ENCODE data around the gene SEC63. TPM values are rescaled to one million over a fixed set of nuclear protein-coding genes. Genes with fewer than 3 reads are reported as not detected.

SEC63 gene
- total RNA-seq, 2 donors from 2014 or later, result 106 to 116 TPM

DNA sequence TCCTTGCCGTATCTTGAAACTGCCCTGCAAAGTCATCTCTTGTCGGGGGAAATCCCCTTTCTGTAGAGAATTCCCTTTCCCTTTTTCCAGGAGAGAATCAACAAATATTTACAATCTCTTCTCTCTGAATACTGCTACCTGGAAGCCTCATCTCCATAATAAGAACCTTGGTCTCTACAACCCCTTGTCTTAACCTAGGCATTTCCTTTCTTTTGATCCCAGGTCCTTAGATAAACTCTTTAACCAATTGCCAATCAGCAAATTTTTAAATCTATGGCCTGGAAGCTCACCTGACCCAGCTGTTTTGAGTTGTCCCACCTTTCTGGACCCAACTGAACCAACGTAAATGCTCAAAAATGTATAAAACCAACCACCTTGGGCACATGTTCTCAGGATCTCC is 30.6 kb upstream of the SEC63 start:
- H3K27ac Mint-ChIP-seq, result peak overlapping the region in 1 of 2 donors; percentile 45
- peaks cover 0 to 6% of the 10 kb centered on the region in 2 donors for H3K27me3 Mint-ChIP-seq
- ATAC-seq (no peak), DNase-seq (ENCODE audit: low spot score) (no peak)
- H3K9me3 Mint-ChIP-seq, result no peaks in the 10 kb centered on the region
- peaks cover 10 to 12% of the 10 kb centered on the region in 2 donors for H3K4me1 Mint-ChIP-seq (ENCODE audit: low read depth in 2 of 2)
- no peak overlapping the region for H3K4me3 Mint-ChIP-seq
- H3K36me3 Mint-ChIP-seq, result no peaks in the 10 kb centered on the region

DNA sequence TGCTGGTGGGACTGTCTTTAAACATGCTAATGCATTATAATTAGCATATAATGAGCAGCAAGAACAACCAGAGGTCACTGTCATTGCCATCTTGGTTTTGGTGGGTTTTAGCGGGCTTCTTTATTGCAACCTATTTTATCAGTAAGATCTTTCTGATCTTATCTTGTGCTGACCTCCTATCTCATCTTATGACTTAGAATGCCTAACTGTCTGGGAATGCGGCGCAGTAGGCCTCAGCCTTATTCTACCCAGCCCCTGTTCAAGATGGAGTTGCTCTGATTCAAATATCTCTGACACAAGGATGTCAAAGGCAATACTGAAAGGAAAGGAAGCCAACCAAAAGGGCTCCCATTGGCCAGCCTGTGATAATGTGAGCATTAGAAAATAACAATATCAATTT is 29.8 kb upstream of the SEC63 start:
- ATAC-seq (no peak), DNase-seq (ENCODE audit: low spot score) (no peak)
- no peak overlapping the region for H3K27ac Mint-ChIP-seq
- H3K4me3 Mint-ChIP-seq, result no peak overlapping the region
- H3K4me1 Mint-ChIP-seq (ENCODE audit: low read depth in 2 of 2), result peaks cover 10 to 12% of the 10 kb centered on the region in 2 donors
- H3K9me3 Mint-ChIP-seq, result no peaks in the 10 kb centered on the region
- H3K36me3 Mint-ChIP-seq, result no peaks in the 10 kb centered on the region
- H3K27me3 Mint-ChIP-seq, result peaks cover under 1 to 7% of the 10 kb centered on the region in 2 donors

DNA sequence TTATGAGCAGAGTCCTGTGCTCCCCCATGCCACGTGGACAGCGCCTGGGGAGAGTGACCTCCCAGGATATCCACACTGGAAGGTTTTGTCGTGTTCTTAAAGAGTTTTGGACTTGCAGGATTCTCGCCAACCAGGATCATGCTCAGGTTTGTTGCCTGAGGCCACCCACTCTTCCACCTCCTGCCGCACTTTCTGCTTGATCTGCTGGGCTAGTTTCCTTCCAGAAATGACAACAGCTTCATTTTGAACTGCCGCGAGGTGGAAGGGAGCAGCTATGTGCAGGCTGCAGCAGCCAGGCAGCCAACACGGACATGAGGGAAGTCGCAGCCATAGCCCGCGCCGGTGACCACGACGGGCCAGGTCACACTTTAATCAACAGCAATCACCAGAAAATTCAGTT is 27.7 kb upstream of the SEC63 start:
- H3K27ac Mint-ChIP-seq, result no peak overlapping the region
- H3K4me1 Mint-ChIP-seq (ENCODE audit: low read depth in 2 of 2), result peaks cover 1 to 2% of the 10 kb centered on the region in 2 donors
- H3K4me3 Mint-ChIP-seq, result no peak overlapping the region
- H3K36me3 Mint-ChIP-seq, result no peaks in the 10 kb centered on the region
- H3K9me3 Mint-ChIP-seq, result no peaks in the 10 kb centered on the region
- no peak for DNase-seq (ENCODE audit: low spot score)
- ATAC-seq, result no peak
- H3K27me3 Mint-ChIP-seq, result peaks cover 8 to 9% of the 10 kb centered on the region in 2 donors

DNA sequence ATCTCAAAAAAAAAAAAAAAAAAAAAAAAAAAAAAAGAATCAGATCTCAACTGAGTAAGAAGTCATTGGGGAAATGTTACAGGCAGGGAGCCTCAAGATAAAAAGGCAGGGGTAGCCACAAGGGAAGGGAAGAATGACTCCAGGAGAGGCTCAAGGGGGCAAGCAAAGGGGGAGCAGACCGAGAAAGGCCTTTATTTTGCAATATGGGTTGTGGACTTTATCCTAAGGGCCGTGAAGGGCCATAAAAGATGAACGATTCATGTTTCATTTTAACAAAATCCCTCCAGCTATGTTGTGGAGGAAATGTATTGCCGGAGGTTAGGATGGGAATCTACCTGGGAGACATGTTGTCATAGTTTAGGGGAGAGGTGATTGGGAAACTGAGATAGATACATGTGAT is 25.8 kb upstream of the SEC63 start:
- Mint-ChIP-seq H3K4me3 (no peak overlapping the region), H3K36me3 (no peaks in the 10 kb centered on the region), H3K9me3 (no peaks in the 10 kb centered on the region), H3K4me1 (ENCODE audit: low read depth in 2 of 2) (no peaks in the 10 kb centered on the region), H3K27me3 (peaks cover 7 to 9% of the 10 kb centered on the region in 2 donors), H3K27ac (no peak overlapping the region)
- ATAC-seq (no peak), DNase-seq (ENCODE audit: low spot score) (no peak)

DNA sequence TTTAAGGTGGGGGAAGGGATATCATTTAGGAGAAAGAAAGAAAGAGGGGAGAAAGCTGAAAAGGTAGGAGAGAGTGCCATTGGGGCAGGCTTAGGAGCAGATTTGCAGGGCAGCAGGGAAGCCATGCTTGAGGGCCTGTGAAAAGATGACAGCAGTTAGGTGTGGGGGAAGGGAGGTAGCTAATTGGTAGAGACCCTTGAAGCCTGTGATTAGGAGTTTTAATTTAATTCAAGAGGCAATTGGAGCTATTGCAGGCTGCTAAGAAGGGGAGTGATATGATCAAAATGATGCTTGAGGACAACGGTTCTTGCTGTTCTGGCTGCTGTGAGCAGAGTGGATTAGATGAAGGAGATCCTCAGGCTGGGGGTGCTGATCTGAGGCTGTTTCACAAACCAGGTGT is 24.5 kb upstream of the SEC63 start:
- no peak overlapping the region for H3K27ac Mint-ChIP-seq
- H3K4me1 Mint-ChIP-seq (ENCODE audit: low read depth in 2 of 2), result no peaks in the 10 kb centered on the region
- DNase-seq (ENCODE audit: low spot score) (no peak), ATAC-seq (no peak)
- no peak overlapping the region for H3K4me3 Mint-ChIP-seq
- no peaks in the 10 kb centered on the region for H3K36me3 Mint-ChIP-seq
- H3K9me3 Mint-ChIP-seq, result no peaks in the 10 kb centered on the region
- peaks cover 7 to 9% of the 10 kb centered on the region in 2 donors for H3K27me3 Mint-ChIP-seq

DNA sequence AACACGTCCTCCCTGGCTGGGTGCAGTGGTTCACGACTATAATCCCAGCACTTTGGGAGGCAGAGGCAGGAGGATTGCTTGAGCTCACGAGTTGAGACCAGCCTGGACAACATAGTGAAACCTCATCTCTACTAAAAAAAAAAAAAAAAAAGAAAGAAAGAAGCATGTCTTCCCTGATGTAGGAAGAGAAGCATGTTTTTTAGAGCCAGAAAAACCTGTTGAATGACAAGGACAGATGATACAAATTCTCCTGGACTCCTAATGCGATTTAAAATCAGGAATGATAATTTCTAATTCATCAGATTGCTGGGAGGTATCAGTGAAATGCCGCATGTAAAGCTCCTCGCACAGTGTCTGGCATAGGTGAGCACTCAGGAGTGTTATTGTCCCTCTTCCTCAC is 23.7 kb upstream of the SEC63 start:
- ATAC-seq (no peak), DNase-seq (ENCODE audit: low spot score) (no peak)
- H3K27ac Mint-ChIP-seq, result no peak overlapping the region
- no peaks in the 10 kb centered on the region for H3K4me1 Mint-ChIP-seq (ENCODE audit: low read depth in 2 of 2)
- no peaks in the 10 kb centered on the region for H3K36me3 Mint-ChIP-seq
- H3K27me3 Mint-ChIP-seq, result peaks cover 7 to 9% of the 10 kb centered on the region in 2 donors
- no peak overlapping the region for H3K4me3 Mint-ChIP-seq
- no peaks in the 10 kb centered on the region for H3K9me3 Mint-ChIP-seq

DNA sequence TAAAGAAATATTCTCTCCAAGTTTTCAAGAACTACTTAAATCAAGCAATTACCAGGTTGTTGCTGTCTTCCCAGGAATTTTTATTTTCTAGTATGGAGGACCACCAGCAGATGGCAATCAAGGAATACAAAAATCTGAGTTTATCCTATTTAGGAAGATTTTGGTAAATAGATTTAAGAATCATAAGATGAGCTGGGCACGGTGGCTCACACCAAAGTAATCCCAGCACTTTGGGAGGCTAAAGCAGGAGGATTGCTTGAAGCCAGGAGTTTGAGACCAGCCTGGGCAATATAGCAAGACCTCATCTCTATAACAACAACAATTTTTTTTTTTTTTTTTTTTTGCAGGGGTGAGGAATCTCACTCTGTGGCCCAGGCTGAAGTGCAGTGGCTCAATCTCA is 19.3 kb upstream of the SEC63 start:
- ATAC-seq (no peak), DNase-seq (ENCODE audit: low spot score) (no peak)
- H3K9me3 Mint-ChIP-seq, result no peaks in the 10 kb centered on the region
- no peaks in the 10 kb centered on the region for H3K36me3 Mint-ChIP-seq
- peaks cover 13 to 15% of the 10 kb centered on the region in 2 donors for H3K4me1 Mint-ChIP-seq (ENCODE audit: low read depth in 2 of 2)
- H3K27ac Mint-ChIP-seq, result no peak overlapping the region
- peaks cover 2 to 4% of the 10 kb centered on the region in 2 donors for H3K27me3 Mint-ChIP-seq
- H3K4me3 Mint-ChIP-seq, result no peak overlapping the region

DNA sequence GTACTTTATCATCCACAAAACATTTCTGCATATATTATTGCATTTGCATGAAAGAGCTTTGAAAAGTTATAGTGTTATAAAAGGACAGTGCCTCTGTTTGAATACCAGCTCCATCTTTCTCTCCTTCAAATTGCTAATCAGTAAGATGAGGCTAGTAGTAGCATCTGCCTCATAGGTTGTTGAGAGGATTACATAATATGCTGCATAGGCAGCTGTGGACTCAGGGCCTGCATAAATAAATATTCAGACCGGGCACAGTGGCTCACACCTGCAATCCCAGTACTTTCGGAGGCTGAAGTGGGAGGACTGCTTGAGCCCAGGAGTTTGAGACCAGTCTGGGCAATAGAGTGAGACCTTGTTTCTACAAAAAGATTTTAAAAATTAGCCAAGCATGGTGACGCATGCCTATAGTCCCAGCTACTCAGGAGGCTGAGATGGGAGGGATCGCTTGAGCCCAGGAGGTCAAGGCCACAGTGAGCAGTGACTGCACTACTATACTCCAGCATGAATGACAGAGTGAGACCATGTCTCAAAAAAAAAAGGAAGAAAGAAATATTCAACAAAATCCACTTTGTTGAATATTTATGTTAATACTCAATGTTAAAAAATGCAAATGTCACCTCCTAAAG is 18.3 kb upstream of the SEC63 start:
- no peak for ATAC-seq
- H3K9me3 Mint-ChIP-seq, result no peaks in the 10 kb centered on the region
- H3K4me3 Mint-ChIP-seq, result no peak overlapping the region
- no peaks in the 10 kb centered on the region for H3K36me3 Mint-ChIP-seq
- no peak for DNase-seq (ENCODE audit: low spot score)
- H3K4me1 Mint-ChIP-seq (ENCODE audit: low read depth in 2 of 2), result peaks cover 14 to 17% of the 10 kb centered on the region in 2 donors
- H3K27me3 Mint-ChIP-seq, result peaks cover 0 to 2% of the 10 kb centered on the region in 2 donors
- no peak overlapping the region for H3K27ac Mint-ChIP-seq

DNA sequence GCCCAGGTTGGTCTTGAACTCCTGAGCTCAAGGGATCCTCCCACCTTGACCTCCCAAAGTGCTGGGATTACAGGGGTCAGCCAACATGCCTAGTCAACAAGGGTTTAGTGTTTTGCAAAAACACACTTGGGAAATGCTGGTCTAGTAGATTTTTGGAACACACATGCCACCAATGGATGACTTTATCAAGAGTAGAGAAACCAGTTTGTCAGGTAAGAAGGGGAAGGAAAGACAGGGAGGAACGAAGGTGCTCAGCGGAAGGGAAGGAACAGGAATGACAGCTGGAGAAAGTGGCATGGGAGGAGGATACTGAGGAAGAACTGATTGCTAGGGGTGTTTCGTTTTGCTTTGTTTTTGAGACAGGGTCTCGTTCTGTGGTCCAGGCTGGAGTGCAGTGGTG is 15.6 kb upstream of the SEC63 start:
- Mint-ChIP-seq H3K27ac (no peak overlapping the region), H3K9me3 (no peaks in the 10 kb centered on the region), H3K27me3 (peaks cover 0 to 2% of the 10 kb centered on the region in 2 donors), H3K4me1 (ENCODE audit: low read depth in 2 of 2) (peaks cover 14 to 17% of the 10 kb centered on the region in 2 donors), H3K4me3 (no peak overlapping the region), H3K36me3 (no peaks in the 10 kb centered on the region)
- DNase-seq (ENCODE audit: low spot score), result no peak
- ATAC-seq, result no peak

DNA sequence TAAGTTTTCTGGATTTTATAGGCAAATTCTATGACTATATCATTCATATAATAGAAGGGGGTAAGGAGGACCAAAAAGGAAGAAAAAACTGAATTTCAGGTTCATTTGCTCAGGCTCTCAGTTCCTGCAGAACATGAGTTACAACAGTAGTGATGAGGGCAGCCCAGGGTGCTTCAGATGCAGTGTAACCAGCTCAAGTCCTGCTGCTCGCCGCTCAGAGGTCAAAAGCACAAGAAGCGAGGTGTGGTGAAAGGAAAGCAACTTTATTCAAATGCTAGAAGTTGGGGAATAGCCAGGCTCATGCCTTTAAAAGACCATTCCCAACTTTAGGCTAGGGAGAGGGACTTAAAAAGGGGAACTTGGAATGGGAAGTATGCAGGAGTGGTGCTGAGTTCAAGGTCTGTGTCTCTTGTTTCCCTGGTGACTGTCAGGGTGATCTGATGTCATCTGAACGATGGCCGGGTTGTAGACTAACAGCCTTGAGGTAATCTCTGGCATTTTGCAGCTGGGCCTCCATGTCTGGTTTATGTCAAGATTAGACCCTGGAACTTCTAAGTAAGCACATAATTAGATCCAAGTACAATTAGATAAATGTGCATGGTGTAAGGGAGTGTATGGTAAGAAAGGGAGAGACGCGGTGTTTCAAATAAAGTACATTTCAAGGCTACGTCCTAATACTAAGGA is 14.5 kb upstream of the SEC63 start:
- Mint-ChIP-seq H3K4me1 (ENCODE audit: low read depth in 2 of 2) (peaks cover 14 to 17% of the 10 kb centered on the region in 2 donors), H3K36me3 (no peaks in the 10 kb centered on the region), H3K9me3 (no peaks in the 10 kb centered on the region), H3K27ac (no peak overlapping the region), H3K27me3 (peaks cover 0 to 2% of the 10 kb centered on the region in 2 donors), H3K4me3 (no peak overlapping the region)
- ATAC-seq (no peak), DNase-seq (ENCODE audit: low spot score) (no peak)

DNA sequence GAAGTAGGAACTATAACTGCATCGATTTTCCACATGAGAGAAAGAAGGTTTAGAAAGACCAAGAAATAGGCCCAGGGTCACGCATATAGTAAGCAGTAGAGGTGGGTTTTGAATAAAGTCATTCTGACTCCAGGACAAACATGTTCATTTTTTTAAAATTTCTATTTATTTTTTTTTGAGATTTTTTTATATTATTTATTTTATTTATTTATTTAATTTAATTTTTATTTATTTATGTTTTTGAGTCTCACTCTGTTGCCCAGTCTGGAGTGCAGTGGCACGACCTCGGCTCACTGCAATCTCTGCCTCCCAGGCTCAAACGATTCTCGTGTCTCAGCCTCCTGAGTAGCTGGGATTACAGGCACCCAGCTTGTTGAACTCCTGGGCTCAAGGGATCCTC is 13.2 kb upstream of the SEC63 start:
- H3K27me3 Mint-ChIP-seq, result peaks cover 0 to 2% of the 10 kb centered on the region in 2 donors
- DNase-seq (ENCODE audit: low spot score) (no peak), ATAC-seq (no peak)
- H3K9me3 Mint-ChIP-seq, result no peaks in the 10 kb centered on the region
- H3K4me3 Mint-ChIP-seq, result no peak overlapping the region
- no peaks in the 10 kb centered on the region for H3K36me3 Mint-ChIP-seq
- H3K4me1 Mint-ChIP-seq (ENCODE audit: low read depth in 2 of 2), result peaks cover 14 to 17% of the 10 kb centered on the region in 2 donors
- H3K27ac Mint-ChIP-seq, result no peak overlapping the region

DNA sequence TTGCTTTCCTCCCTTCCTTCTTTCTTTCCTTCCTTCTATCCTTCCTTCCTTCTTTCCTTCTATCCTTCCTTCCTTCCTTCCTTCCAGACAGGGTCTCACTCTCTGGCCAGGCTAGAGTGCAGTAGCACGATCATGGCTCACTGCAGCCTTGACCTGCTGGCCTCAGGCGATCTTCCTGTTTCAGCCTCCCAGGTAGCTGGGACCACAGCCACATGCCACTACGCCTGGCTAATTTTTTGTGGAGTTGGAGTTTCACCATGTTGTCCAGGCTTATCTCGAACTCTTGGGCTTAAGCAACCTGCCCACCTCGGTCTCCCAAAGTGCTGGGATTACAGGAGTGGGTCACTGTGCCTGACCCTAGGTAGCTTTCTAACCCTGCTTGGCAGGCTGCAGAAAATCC is 12.2 kb upstream of the SEC63 start:
- no peak for ATAC-seq
- Mint-ChIP-seq H3K4me3 (no peak overlapping the region), H3K27me3 (peaks cover 0 to 2% of the 10 kb centered on the region in 2 donors), H3K27ac (no peak overlapping the region), H3K9me3 (no peaks in the 10 kb centered on the region), H3K4me1 (ENCODE audit: low read depth in 2 of 2) (peaks cover 14 to 17% of the 10 kb centered on the region in 2 donors), H3K36me3 (no peaks in the 10 kb centered on the region)
- no peak for DNase-seq (ENCODE audit: low spot score)

DNA sequence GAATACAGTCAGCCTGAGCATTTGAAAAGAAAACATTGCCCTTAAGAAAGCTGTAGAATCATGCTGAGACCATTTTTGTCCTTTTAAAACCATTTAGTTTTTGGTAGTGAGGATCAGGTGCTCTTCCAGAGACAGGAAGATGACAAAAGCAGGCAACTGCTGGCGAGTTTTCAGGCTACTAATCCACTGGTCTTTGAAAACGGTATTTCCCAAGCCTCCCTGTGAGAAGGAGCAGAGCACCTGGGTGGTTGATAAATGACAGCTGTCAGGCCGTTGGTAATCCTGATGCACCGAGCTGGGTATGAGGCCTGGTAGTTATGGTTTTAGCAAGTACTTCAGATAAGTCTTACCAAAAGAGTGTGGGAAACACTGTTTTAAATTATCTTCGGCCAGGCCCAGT is 10.1 kb upstream of the SEC63 start:
- no peak for DNase-seq (ENCODE audit: low spot score)
- H3K4me3 Mint-ChIP-seq, result no peak overlapping the region
- no peaks in the 10 kb centered on the region for H3K9me3 Mint-ChIP-seq
- H3K36me3 Mint-ChIP-seq, result no peaks in the 10 kb centered on the region
- ATAC-seq, result no peak
- H3K27me3 Mint-ChIP-seq, result peaks cover 0 to 2% of the 10 kb centered on the region in 2 donors
- no peak overlapping the region for H3K27ac Mint-ChIP-seq
- H3K4me1 Mint-ChIP-seq (ENCODE audit: low read depth in 2 of 2), result peaks cover 8 to 10% of the 10 kb centered on the region in 2 donors

DNA sequence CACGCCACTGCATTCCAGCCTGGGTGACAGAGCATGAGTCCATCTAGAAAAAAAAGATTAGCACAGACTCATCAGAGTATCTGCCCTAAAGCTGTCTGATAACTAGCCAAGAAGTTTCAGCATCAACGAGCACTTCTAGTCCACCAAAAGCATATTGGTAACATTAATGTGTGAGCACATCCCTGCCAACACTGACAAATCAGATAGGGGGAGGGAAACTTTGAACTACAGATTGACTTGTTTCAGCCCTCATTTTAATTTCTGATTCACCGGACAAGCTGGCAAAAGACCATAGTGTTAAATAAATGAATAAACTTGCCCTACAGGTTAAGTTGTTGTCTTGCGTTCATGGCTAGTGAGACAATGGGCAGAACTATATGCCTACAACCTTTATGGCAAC is 7.7 kb upstream of the SEC63 start:
- Mint-ChIP-seq H3K9me3 (no peaks in the 10 kb centered on the region), H3K27ac (no peak overlapping the region), H3K27me3 (no peaks in the 10 kb centered on the region), H3K36me3 (no peaks in the 10 kb centered on the region), H3K4me3 (no peak overlapping the region), H3K4me1 (ENCODE audit: low read depth in 2 of 2) (no peaks in the 10 kb centered on the region)
- DNase-seq (ENCODE audit: low spot score) (no peak), ATAC-seq (no peak)

Measured in natural killer cell treated with Interleukin-12 subunit alpha and Interleukin-12 subunit beta and Interleukin-15 and Interleukin-18, amount 100 ng/mL, for 72 hours (primary cell).